SK-N-SH (cell line): ENCODE results near the gene KY.

ENCODE experiments used
- EZH2phosphoT487 ChIP-seq: fragments of 200-600 bp; sonication (generic); IDR thresholded peaks from 2 replicates; pipeline ENCODE4 v1.6.1; 2017; ENCODE audit warnings: low read depth, mixed run types, mild to moderate bottlenecking, antibody characterized with exemption, moderate library complexity, borderline replicate concordance
- FOXM1 ChIP-seq: IDR thresholded peaks from 2 replicates; pipeline ENCODE4 v1.4.0; 2012; ENCODE audit warnings: low read depth, mild to moderate bottlenecking
- NRF1 ChIP-seq: IDR thresholded peaks from 2 replicates; pipeline ENCODE4 v1.6.1; 2012; ENCODE audit warnings: low read depth, mild to moderate bottlenecking, low read length
- POLR2AphosphoS5 ChIP-seq: IDR thresholded peaks from 2 replicates; pipeline ENCODE4 v1.6.1; 2012; ENCODE audit warnings: low read depth, low read length
- SIN3A ChIP-seq: IDR thresholded peaks from 2 replicates; pipeline ENCODE4 v1.6.1; 2012; ENCODE audit warnings: low read depth, mild to moderate bottlenecking, low read length, moderate library complexity, borderline replicate concordance
- TCF12 ChIP-seq: IDR thresholded peaks from 2 replicates; pipeline ENCODE4 v1.4.0; 2012
- YY1 ChIP-seq: IDR thresholded peaks from 2 replicates; pipeline ENCODE4 v1.4.0; 2012; ENCODE audit warnings: low read depth, mild to moderate bottlenecking
- TF ChIP-seq, protein P1 (sequence below): IDR thresholded peaks from 2 replicates; pipeline ENCODE4 v1.6.1; 2012; ENCODE audit warnings: mild to moderate bottlenecking, low read depth, low read length, moderate library complexity
- TF ChIP-seq, protein P2 (sequence below): fragments of 150-350 bp; IDR thresholded peaks from 2 replicates; pipeline ENCODE4 v1.6.1; 2017; ENCODE audit warnings: antibody characterized with exemption, low read length, low read depth, borderline replicate concordance
- TF ChIP-seq, protein P3 (sequence below): fragments of 200-600 bp; sonication (generic); IDR thresholded peaks from 2 replicates; pipeline ENCODE4 v1.6.1; 2017; ENCODE audit warnings: antibody characterized with exemption, mild to moderate bottlenecking, moderate library complexity

DNA sequence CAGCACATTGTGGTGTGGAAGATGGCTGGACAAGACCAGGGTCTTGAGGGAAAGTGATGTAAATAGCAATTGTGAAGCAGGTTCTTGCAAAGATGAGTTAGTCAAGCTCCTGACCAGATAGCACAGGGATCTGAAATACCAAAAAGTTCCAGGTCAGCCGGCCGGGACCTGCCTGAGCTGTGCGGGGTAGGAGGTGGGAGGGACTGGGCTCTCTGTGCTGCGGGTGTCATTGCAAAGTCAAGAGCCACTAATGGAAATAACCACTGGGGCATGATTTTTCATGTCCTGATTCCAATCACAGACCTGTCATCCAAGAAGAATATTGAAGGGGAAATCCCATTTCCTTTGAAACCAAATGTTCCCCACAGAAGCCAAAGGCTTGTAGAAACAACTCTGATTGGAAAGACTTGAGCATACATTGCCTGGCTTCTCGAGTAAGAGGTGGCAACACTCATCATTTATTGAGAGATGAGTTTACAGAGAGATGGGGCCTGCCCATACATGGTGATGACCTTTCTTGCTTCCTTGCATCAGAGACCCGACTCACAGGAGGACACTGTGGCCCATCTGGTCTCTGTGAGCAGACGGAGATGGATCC, 44.2 kb upstream of the KY start:
- TF ChIP-seq NRF1 (no peak), EZH2phosphoT487 (no peak), SIN3A (no peak), TCF12 (no peak), YY1 (no peak), FOXM1 (no peak), POLR2AphosphoS5 (no peak)
- TF ChIP-seq, protein P1, sequence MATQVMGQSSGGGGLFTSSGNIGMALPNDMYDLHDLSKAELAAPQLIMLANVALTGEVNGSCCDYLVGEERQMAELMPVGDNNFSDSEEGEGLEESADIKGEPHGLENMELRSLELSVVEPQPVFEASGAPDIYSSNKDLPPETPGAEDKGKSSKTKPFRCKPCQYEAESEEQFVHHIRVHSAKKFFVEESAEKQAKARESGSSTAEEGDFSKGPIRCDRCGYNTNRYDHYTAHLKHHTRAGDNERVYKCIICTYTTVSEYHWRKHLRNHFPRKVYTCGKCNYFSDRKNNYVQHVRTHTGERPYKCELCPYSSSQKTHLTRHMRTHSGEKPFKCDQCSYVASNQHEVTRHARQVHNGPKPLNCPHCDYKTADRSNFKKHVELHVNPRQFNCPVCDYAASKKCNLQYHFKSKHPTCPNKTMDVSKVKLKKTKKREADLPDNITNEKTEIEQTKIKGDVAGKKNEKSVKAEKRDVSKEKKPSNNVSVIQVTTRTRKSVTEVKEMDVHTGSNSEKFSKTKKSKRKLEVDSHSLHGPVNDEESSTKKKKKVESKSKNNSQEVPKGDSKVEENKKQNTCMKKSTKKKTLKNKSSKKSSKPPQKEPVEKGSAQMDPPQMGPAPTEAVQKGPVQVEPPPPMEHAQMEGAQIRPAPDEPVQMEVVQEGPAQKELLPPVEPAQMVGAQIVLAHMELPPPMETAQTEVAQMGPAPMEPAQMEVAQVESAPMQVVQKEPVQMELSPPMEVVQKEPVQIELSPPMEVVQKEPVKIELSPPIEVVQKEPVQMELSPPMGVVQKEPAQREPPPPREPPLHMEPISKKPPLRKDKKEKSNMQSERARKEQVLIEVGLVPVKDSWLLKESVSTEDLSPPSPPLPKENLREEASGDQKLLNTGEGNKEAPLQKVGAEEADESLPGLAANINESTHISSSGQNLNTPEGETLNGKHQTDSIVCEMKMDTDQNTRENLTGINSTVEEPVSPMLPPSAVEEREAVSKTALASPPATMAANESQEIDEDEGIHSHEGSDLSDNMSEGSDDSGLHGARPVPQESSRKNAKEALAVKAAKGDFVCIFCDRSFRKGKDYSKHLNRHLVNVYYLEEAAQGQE: no peak
- TF ChIP-seq, protein P2, sequence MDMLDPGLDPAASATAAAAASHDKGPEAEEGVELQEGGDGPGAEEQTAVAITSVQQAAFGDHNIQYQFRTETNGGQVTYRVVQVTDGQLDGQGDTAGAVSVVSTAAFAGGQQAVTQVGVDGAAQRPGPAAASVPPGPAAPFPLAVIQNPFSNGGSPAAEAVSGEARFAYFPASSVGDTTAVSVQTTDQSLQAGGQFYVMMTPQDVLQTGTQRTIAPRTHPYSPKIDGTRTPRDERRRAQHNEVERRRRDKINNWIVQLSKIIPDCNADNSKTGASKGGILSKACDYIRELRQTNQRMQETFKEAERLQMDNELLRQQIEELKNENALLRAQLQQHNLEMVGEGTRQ: no peak
- TF ChIP-seq, protein P3, sequence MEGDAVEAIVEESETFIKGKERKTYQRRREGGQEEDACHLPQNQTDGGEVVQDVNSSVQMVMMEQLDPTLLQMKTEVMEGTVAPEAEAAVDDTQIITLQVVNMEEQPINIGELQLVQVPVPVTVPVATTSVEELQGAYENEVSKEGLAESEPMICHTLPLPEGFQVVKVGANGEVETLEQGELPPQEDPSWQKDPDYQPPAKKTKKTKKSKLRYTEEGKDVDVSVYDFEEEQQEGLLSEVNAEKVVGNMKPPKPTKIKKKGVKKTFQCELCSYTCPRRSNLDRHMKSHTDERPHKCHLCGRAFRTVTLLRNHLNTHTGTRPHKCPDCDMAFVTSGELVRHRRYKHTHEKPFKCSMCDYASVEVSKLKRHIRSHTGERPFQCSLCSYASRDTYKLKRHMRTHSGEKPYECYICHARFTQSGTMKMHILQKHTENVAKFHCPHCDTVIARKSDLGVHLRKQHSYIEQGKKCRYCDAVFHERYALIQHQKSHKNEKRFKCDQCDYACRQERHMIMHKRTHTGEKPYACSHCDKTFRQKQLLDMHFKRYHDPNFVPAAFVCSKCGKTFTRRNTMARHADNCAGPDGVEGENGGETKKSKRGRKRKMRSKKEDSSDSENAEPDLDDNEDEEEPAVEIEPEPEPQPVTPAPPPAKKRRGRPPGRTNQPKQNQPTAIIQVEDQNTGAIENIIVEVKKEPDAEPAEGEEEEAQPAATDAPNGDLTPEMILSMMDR: no peak
